CD4-positive, alpha-beta T cell treated with Interleukin-15 for 1 hour (primary cell): ENCODE measurements around the gene KCNJ1.

Experiments used
- DNase-seq: peaks from one replicate; pipeline ENCODE4 v3.0.0-alpha.2; 2020

KCNJ1 gene

DNA sequence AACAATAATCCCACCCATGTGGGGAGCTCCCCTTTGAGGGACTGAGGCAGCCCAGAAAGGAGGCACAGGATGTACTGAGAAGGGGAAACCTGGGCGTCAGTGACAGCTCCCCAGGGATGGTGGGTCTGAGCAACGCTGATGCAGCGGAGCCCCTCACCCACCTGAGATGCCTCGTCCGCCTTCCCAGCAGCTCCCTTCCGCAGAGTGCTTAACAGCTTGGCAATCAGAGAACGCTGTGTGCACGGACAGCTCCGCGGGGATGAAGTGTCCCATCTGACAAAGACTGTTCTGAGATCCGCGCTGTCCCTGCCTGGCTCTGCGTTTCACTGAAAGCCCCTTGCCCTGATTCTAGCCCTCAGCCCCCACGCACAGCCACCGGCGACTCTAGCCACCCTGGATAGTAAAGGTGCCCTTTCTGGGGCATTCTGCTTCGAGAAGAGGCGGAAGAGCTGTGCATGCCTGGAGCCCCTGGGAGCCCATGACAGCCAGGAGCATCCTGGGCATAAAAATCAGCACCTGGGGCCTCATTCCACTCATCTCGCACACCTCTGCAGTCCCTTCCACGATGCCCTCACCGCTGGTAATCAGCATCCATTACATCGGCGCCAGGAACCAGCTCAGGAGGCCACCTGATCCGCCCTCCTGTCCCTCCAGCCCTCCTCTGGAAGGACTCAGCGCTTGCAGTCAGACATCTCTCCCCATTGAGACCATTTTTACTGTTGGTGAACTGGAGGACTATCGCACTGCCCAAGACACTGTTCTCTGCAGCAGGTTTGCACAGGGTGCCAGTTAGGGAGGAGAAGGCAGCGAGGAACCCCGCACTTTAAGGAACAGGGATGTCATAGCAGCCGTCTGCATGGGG is 34.8 kb upstream of the KCNJ1 start:
- no peak for DNase-seq

GRCh38 chr11:128900468-128900867 is 33.4 kb upstream of the KCNJ1 start:
- no peak for DNase-seq

- no peak for DNase-seq
These were observed 31.7 kb upstream of the KCNJ1 start for GRCh38 chr11:128898580-128899344.

- DNase-seq, result no peak
These were observed 30.7 kb upstream of the KCNJ1 start for GRCh38 chr11:128897826-128898225.

- DNase-seq, result no peak
These were observed 29.3 kb upstream of the KCNJ1 start for GRCh38 chr11:128896356-128896755.

DNA sequence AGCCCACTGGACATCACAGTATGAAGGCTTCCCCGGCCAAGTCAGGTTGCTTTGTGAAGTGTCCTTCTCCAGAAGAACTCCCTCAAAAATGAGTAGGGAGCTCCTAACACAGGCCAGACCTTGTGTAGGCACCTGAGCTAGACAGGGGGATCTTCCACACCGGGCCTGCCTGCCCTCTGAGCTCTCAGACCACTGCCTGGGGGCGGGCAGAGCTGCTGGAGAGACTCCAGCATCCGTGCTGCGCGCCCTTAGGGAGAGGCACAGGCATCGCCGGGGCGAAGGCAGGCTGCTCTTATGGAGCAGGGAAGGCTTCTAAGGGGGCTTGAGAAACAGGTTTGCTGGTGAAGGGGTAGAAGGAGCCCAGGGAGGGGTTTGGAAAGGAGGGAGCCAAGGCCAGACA is 28.4 kb upstream of the KCNJ1 start:
- no peak for DNase-seq

DNA sequence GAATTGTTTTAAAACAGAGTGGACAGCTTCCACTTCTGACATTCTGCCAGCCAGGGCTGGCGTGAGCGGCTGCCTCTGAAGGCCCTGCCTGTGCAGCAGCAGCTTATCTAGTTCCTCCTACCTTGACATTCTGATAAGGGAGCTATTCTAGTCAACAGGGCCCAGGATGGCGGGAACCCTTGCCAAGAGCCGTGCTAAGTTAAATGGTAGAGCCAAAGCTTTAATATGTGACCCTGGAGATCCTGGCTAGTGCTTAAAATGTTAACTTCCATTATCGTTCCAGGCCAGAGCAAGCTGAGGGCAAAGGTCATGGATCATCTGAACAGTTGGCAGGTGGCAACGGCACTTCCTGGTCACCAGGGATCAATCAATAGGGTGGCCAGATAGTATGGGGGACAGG is 27.6 kb upstream of the KCNJ1 start:
- DNase-seq, result no peak

- no peak for DNase-seq
These were observed 27.2 kb upstream of the KCNJ1 start for GRCh38 chr11:128894286-128894681.

- no peak for DNase-seq
These were observed 26.6 kb upstream of the KCNJ1 start for GRCh38 chr11:128893578-128894285.

DNA sequence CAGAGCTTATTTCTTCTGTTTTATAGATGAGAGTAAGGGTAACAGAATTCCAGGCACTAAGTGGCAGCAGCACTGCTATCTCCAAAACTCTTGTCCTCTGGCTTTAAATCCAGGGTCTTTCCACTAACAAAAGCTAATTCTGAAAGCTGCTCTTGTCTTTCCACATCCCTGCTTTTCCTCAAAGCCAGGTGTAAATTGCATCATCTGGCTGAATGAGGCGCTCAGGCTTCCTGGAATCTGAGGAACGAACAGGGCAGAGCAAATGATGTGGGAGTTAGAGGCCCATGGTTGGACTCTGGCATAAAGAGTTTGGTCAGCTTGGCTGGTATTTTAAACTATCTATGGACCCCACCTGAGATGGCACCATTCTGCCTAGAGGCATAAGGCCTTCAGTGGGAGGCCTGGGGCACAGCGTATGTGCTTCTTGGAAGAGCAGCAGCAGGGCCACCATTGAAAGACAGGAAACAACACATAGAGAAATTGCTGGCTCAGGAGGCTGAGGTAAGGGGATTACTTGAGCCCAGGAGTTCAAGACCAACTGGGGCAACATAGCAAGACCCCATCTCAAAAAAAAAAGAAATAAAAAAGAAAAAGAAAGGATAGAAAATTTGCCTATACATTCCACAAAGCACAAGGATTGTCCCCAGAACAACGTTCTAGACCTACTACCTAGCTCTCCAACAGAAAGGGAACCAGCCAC is 25.9 kb upstream of the KCNJ1 start:
- no peak for DNase-seq

DNA sequence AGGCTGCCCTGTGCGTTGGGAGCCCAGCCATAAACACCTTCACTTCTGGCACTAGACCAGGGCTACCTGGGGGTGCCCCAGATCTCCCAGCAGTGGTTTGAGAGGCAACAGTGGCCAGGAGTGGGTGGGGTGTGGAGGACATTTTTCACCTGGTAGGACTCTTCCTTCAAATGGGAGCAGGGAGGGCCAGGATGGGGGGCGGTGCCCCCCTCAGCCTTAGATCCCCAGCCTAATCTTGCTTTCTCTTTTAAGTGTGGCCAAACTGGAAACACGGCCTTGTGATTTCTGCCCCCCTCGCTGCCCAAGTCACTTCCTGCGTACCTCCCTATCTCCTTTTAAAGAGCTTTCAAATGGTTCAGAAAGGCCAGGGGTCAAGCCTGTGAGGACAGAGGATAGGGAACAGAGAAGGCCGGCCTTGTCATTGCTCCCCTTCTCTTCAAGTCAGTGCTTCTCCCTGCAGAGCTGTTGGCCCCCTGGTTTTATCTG is 24.9 kb upstream of the KCNJ1 start:
- no peak for DNase-seq

DNA sequence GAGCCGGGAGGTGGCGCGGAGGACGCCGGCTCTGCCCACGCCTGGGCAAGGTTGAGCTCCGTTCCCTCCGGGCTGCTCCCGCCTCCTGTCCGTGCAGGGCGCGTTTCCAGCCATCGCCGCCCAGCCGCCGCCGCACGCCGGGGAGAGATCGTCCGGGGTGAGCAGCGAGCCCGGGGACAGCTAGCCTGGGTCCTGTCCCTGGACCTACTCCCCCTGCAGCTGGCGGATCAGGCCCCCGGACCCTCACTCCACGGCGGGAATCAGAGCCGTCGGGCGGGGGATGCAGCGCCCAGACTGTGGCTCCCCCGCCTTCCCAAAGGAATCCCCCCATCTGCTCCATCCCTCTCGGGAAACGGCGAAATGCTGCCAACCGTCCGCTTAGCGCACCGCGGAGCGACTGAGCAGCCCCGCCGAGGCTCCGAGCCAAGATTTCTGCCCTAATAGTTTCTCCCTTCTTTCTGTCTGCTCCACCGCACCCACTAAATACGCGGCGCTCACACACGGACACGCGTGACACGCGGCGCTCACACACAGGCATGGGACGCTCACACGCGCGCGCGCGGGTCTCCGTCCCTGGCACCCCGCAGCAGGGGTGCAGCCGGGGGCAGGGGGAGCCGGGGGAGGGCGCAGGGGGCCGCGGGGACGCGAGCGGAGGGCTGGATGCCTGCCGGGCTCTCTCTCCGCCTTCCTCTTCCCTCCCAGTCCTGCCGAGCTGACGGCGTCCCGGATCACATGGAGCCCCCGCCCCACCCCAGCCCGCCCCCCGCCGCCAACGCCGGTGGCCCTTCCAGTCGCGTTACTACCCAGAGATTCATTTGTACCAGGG is 23.7 kb upstream of the KCNJ1 start, which contains the start of gene KCNJ5:
KCNJ5 (plus strand) TSS at position 814 of the 826 bp plus-strand sequence. CDS start 19,918 bp downstream, outside the sequence.
- DNase-seq, result no peak

GRCh38 chr11:128890216-128890542 is 23.1 kb upstream of the KCNJ1 start:
- no peak for DNase-seq

DNA sequence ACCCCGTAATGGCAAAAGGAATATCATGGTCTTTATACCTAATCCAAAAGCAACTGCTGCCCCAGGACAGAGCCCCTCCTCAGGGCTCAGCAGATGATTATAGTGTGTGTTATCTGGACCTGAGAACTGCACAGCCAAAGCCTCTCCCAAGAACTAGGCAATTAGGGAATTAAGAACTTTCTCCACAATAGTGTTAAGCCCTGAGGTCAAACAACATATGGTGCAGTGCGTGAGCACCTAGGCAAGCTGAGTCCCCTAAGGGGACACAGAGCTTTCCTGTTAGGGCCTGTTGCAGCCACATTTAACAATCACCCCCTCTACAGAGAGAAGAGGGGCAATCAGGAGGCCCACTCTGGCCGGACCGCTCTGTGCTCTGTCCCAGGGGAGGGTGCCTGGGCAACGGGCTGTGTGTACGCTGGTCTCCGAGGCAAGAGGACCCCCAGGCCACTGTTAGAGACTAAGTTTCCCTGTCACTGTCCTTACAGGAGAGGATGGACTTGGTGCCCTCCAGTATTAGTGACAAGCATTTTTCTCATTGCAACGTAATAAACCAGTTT is 22.6 kb upstream of the KCNJ1 start:
- no peak for DNase-seq

- DNase-seq, result no peak
These were observed 21.2 kb upstream of the KCNJ1 start for GRCh38 chr11:128888034-128888985.

DNA sequence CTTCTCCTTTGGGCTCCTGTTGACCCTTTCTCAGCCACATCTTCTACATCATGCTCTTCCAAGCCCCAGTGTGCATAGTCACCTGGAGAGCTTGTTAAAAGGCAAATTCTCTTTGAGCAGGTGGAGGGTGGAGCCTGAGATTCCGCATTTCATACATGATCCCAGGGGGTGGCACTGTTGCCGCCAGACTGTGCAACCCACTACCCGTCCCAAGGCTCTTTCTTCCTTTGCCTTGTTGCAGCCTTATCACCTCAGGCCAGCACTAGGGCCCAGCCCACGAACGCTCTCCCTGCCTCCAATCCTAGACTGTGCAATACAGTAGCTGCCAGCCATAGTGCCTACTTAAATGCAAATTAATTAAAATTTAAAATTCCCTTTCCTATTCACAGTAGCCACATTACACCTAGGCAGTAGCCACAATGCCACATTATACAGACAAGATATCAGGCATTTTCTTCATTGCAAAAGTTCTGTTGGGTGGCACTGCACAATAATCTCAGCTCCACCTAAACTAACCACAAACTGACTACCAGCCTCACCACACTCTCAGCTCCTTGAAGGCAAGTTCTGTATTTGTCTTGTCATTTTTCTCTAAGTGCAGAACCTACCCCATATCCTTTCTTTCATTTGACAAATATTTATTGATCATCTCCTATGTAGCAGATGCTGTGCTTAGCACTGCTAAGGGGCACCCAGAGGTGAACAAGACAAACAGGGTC is 19.5 kb upstream of the KCNJ1 start:
- DNase-seq, result no peak

GRCh38 chr11:128884703-128885338 is 17.7 kb upstream of the KCNJ1 start:
- peak; percentile 57 for DNase-seq

DNA sequence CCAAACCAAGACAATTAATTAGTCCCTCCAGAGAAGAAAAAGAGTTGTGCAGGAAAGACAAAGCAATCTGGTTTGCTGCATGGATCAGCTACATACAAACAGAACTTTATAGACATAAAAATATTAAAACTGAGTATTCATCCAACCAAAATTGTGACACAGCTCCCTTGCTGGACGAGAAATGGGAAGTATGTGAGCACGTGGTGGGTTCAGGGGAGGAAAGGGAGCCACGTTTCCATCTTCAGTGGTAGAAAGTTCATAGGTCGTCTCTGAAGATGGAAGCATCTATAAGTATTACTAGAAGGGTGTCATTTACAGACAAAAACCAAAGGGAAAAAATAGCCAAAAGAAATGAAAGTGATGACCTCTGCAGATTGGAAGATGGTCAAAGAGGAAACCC is 17.0 kb upstream of the KCNJ1 start:
- no peak for DNase-seq

- no peak for DNase-seq
These were observed 15.4 kb upstream of the KCNJ1 start for GRCh38 chr11:128882451-128882850.
